Measurements from ENCODE around the gene CNTNAP4.

CNTNAP4 gene

GRCh38 chr16:76577003-76577402, 299.8 kb downstream of the CNTNAP4 start:
- H3K4ac ChIP-seq (ENCODE audit: low read depth in 1 of 2, low read length in 2 of 2): no peak overlapping the region
- no peak overlapping the region for H2AK5ac ChIP-seq (ENCODE audit: low read length, severe bottlenecking)
- H3K4me2 ChIP-seq (ENCODE audit: low read length, poor library complexity, severe bottlenecking): no peak overlapping the region
- H3K23ac ChIP-seq (ENCODE audit: low read length in 2 of 2): no peak overlapping the region
- no peak overlapping the region for H4K91ac ChIP-seq (ENCODE audit: low read length)
- DNase-seq: no peak
- H2AFZ ChIP-seq (ENCODE audit: low read depth, low read length): no peak overlapping the region
- no peaks in the 10 kb centered on the region for H3K4me1 ChIP-seq (ENCODE audit: control insufficient read depth, insufficient read depth, low read depth, low read length)
- WGBS: 80% methylated on average over 1 of the region's 4 CpGs
- no peak overlapping the region for H2BK120ac ChIP-seq (ENCODE audit: low read depth, low read length)
- H3K9me3 ChIP-seq (ENCODE audit: control insufficient read depth, low read length): no peaks in the 10 kb centered on the region
- H4K8ac ChIP-seq (ENCODE audit: low read length): no peak overlapping the region
- no peak overlapping the region for H3K27ac ChIP-seq (ENCODE audit: low read length, poor library complexity, severe bottlenecking)
- H3K27me3 ChIP-seq (ENCODE audit: control insufficient read depth in 1 of 2, insufficient read depth in 1 of 2, low read length in 2 of 2): no peaks in the 10 kb centered on the region
- H3K4me3 ChIP-seq (ENCODE audit: insufficient read depth in 1 of 2, low read depth in 1 of 2, low read length in 2 of 2): no peak overlapping the region
- no peak overlapping the region for H3K14ac ChIP-seq (ENCODE audit: low read length in 2 of 2)
- no peaks in the 10 kb centered on the region for H3K79me1 ChIP-seq (replicated peaks; ENCODE audit: low read length, poor library complexity, severe bottlenecking)
- no peaks in the 10 kb centered on the region for H3K36me3 ChIP-seq (ENCODE audit: control insufficient read depth in 1 of 2, insufficient read depth in 2 of 2, low read depth in 1 of 2, low read length in 2 of 2)
- H2BK12ac ChIP-seq (ENCODE audit: low read length in 2 of 2): no peak overlapping the region
- no peak overlapping the region for H3K18ac ChIP-seq (ENCODE audit: low read depth in 1 of 2, low read length in 2 of 2)
- no peak overlapping the region for H2BK5ac ChIP-seq (ENCODE audit: low read depth, low read length, poor library complexity, severe bottlenecking)
- H2BK15ac ChIP-seq (ENCODE audit: low read depth, poor library complexity, severe bottlenecking): no peak overlapping the region
- H3K9ac ChIP-seq (ENCODE audit: low read length): no peak overlapping the region

GRCh38 chr16:76579277-76579922, 302.2 kb downstream of the CNTNAP4 start:
- H3K4me1 ChIP-seq (ENCODE audit: control insufficient read depth, insufficient read depth, low read depth, low read length): no peaks in the 10 kb centered on the region
- H4K91ac ChIP-seq (ENCODE audit: low read length): no peak overlapping the region
- no peak overlapping the region for H4K8ac ChIP-seq (ENCODE audit: low read length)
- no peaks in the 10 kb centered on the region for H3K27me3 ChIP-seq (ENCODE audit: control insufficient read depth in 1 of 2, insufficient read depth in 1 of 2, low read length in 2 of 2)
- H3K9ac ChIP-seq (ENCODE audit: low read length): no peak overlapping the region
- no peak overlapping the region for H3K4me2 ChIP-seq (ENCODE audit: low read length, poor library complexity, severe bottlenecking)
- no peak overlapping the region for H2AFZ ChIP-seq (ENCODE audit: low read depth, low read length)
- no peak overlapping the region for H2BK120ac ChIP-seq (ENCODE audit: low read depth, low read length)
- H2BK12ac ChIP-seq (ENCODE audit: low read length in 2 of 2): no peak overlapping the region
- H2BK15ac ChIP-seq (ENCODE audit: low read depth, poor library complexity, severe bottlenecking): no peak overlapping the region
- no peak overlapping the region for H2BK5ac ChIP-seq (ENCODE audit: low read depth, low read length, poor library complexity, severe bottlenecking)
- no peak overlapping the region for H3K23ac ChIP-seq (ENCODE audit: low read length in 2 of 2)
- H3K27ac ChIP-seq (ENCODE audit: low read length, poor library complexity, severe bottlenecking): no peak overlapping the region
- no peak overlapping the region for H3K14ac ChIP-seq (ENCODE audit: low read length in 2 of 2)
- DNase-seq: no peak
- H3K36me3 ChIP-seq (ENCODE audit: control insufficient read depth in 1 of 2, insufficient read depth in 2 of 2, low read depth in 1 of 2, low read length in 2 of 2): no peaks in the 10 kb centered on the region
- no peaks in the 10 kb centered on the region for H3K79me1 ChIP-seq (replicated peaks; ENCODE audit: low read length, poor library complexity, severe bottlenecking)
- H3K4ac ChIP-seq (ENCODE audit: low read depth in 1 of 2, low read length in 2 of 2): no peak overlapping the region
- no peaks in the 10 kb centered on the region for H3K9me3 ChIP-seq (ENCODE audit: control insufficient read depth, low read length)
- no peak overlapping the region for H3K18ac ChIP-seq (ENCODE audit: low read depth in 1 of 2, low read length in 2 of 2)
- WGBS: 93% methylated on average over 9 of the region's 9 CpGs
- no peak overlapping the region for H2AK5ac ChIP-seq (ENCODE audit: low read length, severe bottlenecking)
- no peak overlapping the region for H3K4me3 ChIP-seq (ENCODE audit: insufficient read depth in 1 of 2, low read depth in 1 of 2, low read length in 2 of 2)

- Histone ChIP-seq H2AFZ (ENCODE audit: low read depth, low read length) (no peak overlapping the region), H3K4ac (ENCODE audit: low read depth in 1 of 2, low read length in 2 of 2) (no peak overlapping the region), H3K4me3 (ENCODE audit: insufficient read depth in 1 of 2, low read depth in 1 of 2, low read length in 2 of 2) (peak overlapping the region in 1 of 2 experiments; percentile 5), H3K79me1 (replicated peaks; ENCODE audit: low read length, poor library complexity, severe bottlenecking) (no peaks in the 10 kb centered on the region), H4K8ac (ENCODE audit: low read length) (no peak overlapping the region), H3K4me2 (ENCODE audit: low read length, poor library complexity, severe bottlenecking) (no peak overlapping the region), H3K27ac (ENCODE audit: low read length, poor library complexity, severe bottlenecking) (no peak overlapping the region), H4K91ac (ENCODE audit: low read length) (no peak overlapping the region), H3K36me3 (ENCODE audit: control insufficient read depth in 1 of 2, insufficient read depth in 2 of 2, low read depth in 1 of 2, low read length in 2 of 2) (no peaks in the 10 kb centered on the region), H3K27me3 (ENCODE audit: control insufficient read depth in 1 of 2, insufficient read depth in 1 of 2, low read length in 2 of 2) (no peaks in the 10 kb centered on the region), H3K23ac (ENCODE audit: low read length in 2 of 2) (no peak overlapping the region), H3K9me3 (ENCODE audit: control insufficient read depth, low read length) (no peaks in the 10 kb centered on the region), H2BK12ac (ENCODE audit: low read length in 2 of 2) (no peak overlapping the region), H2AK5ac (ENCODE audit: low read length, severe bottlenecking) (no peak overlapping the region), H3K18ac (ENCODE audit: low read depth in 1 of 2, low read length in 2 of 2) (no peak overlapping the region), H3K9ac (ENCODE audit: low read length) (no peak overlapping the region), H2BK15ac (ENCODE audit: low read depth, poor library complexity, severe bottlenecking) (no peak overlapping the region), H3K4me1 (ENCODE audit: control insufficient read depth, insufficient read depth, low read depth, low read length) (no peaks in the 10 kb centered on the region), H2BK120ac (ENCODE audit: low read depth, low read length) (no peak overlapping the region), H2BK5ac (ENCODE audit: low read depth, low read length, poor library complexity, severe bottlenecking) (no peak overlapping the region), H3K14ac (ENCODE audit: low read length in 2 of 2) (no peak overlapping the region)
- no peak for DNase-seq
- WGBS: 91% methylated on average over 4 of the region's 6 CpGs
Measured at GRCh38 chr16:76583466-76583865, 306.3 kb downstream of the CNTNAP4 start.

GRCh38 chr16:76583945-76584344, 306.7 kb downstream of the CNTNAP4 start:
- H3K14ac ChIP-seq (ENCODE audit: low read length in 2 of 2): no peak overlapping the region
- no peak overlapping the region for H2BK5ac ChIP-seq (ENCODE audit: low read depth, low read length, poor library complexity, severe bottlenecking)
- no peak overlapping the region for H3K23ac ChIP-seq (ENCODE audit: low read length in 2 of 2)
- H3K18ac ChIP-seq (ENCODE audit: low read depth in 1 of 2, low read length in 2 of 2): no peak overlapping the region
- no peaks in the 10 kb centered on the region for H3K36me3 ChIP-seq (ENCODE audit: control insufficient read depth in 1 of 2, insufficient read depth in 2 of 2, low read depth in 1 of 2, low read length in 2 of 2)
- H3K4ac ChIP-seq (ENCODE audit: low read depth in 1 of 2, low read length in 2 of 2): no peak overlapping the region
- H3K27me3 ChIP-seq (ENCODE audit: control insufficient read depth in 1 of 2, insufficient read depth in 1 of 2, low read length in 2 of 2): no peaks in the 10 kb centered on the region
- no peak for DNase-seq
- no peak overlapping the region for H4K8ac ChIP-seq (ENCODE audit: low read length)
- H3K9ac ChIP-seq (ENCODE audit: low read length): no peak overlapping the region
- H3K79me1 ChIP-seq (replicated peaks; ENCODE audit: low read length, poor library complexity, severe bottlenecking): no peaks in the 10 kb centered on the region
- no peak overlapping the region for H2AFZ ChIP-seq (ENCODE audit: low read depth, low read length)
- no peak overlapping the region for H2BK12ac ChIP-seq (ENCODE audit: low read length in 2 of 2)
- WGBS: 85% methylated on average over 2 of the region's 2 CpGs
- no peak overlapping the region for H3K4me3 ChIP-seq (ENCODE audit: insufficient read depth in 1 of 2, low read depth in 1 of 2, low read length in 2 of 2)
- H3K27ac ChIP-seq (ENCODE audit: low read length, poor library complexity, severe bottlenecking): no peak overlapping the region
- no peak overlapping the region for H4K91ac ChIP-seq (ENCODE audit: low read length)
- H2BK120ac ChIP-seq (ENCODE audit: low read depth, low read length): no peak overlapping the region
- H3K9me3 ChIP-seq (ENCODE audit: control insufficient read depth, low read length): no peaks in the 10 kb centered on the region
- no peak overlapping the region for H3K4me2 ChIP-seq (ENCODE audit: low read length, poor library complexity, severe bottlenecking)
- H2BK15ac ChIP-seq (ENCODE audit: low read depth, poor library complexity, severe bottlenecking): no peak overlapping the region
- no peaks in the 10 kb centered on the region for H3K4me1 ChIP-seq (ENCODE audit: control insufficient read depth, insufficient read depth, low read depth, low read length)
- H2AK5ac ChIP-seq (ENCODE audit: low read length, severe bottlenecking): no peak overlapping the region

Measured in mesenchymal stem cell (in vitro differentiated cells and primary cell).